HFF-Myc (cell line): ENCODE results near the gene RPTOR.

Experiments
- DNase-seq: peaks from one replicate; pipeline ENCODE4 v3.0.0-alpha.2; 2011; ENCODE audit warnings: low read depth; ENCODE audit errors: extremely low read depth
- H3K4me3 ChIP-seq: replicated peaks from 2 replicates; pipeline ENCODE4 v1.5.1; 2011; ENCODE audit warnings: low read depth, mild to moderate bottlenecking, control low read depth, low read length
- CTCF ChIP-seq: IDR thresholded peaks from 2 replicates; pipeline ENCODE4 v1.5.1; 2012; ENCODE audit warnings: mild to moderate bottlenecking, low read depth, low read length, control low read depth; ENCODE audit errors: missing control alignments

RPTOR gene

GRCh38 chr17:80948976-80949450 is 404.4 kb downstream of the RPTOR start:
- no peak overlapping the region for H3K4me3 ChIP-seq
- TF ChIP-seq CTCF = no peak
- no peak for DNase-seq

GRCh38 chr17:80949451-80950421 is 405.1 kb downstream of the RPTOR start:
- no peak overlapping the region for H3K4me3 ChIP-seq
- no peak for TF ChIP-seq CTCF
- no peak for DNase-seq

GRCh38 chr17:80950466-80951120 is 406.0 kb downstream of the RPTOR start:
- DNase-seq = no peak
- no peak overlapping the region for H3K4me3 ChIP-seq
- no peak for TF ChIP-seq CTCF

- no peak overlapping the region for H3K4me3 ChIP-seq
- no peak for DNase-seq
- no peak for TF ChIP-seq CTCF
Observed at GRCh38 chr17:80951121-80952090, 406.8 kb downstream of the RPTOR start.

- no peak for DNase-seq
- TF ChIP-seq CTCF = no peak
- no peak overlapping the region for H3K4me3 ChIP-seq
Observed at GRCh38 chr17:80952291-80952690, 407.7 kb downstream of the RPTOR start.
